Left ventricle myocardium inferior (tissue), 1 donor: ENCODE measurements around the gene TPK1. TPM values are rescaled to one million over a fixed set of nuclear protein-coding genes. Genes with fewer than 3 reads are reported as not detected.

Experiments used
- DNase-seq: peaks from one replicate; pipeline ENCODE4 v3.0.0-alpha.2; 2020
- H3K27ac ChIP-seq: fragments of 200-600 bp; replicated peaks from 2 replicates; pipeline ENCODE4 v1.8.0; 2021
- H3K27me3 ChIP-seq: fragments of 200-600 bp; 2 replicates; pipeline ENCODE4 v1.8.0; 2021; ENCODE audit warnings: low read depth
- H3K36me3 ChIP-seq: fragments of 200-600 bp; 2 replicates; pipeline ENCODE4 v1.8.0; 2021
- H3K4me1 ChIP-seq: fragments of 200-600 bp; 2 replicates; pipeline ENCODE4 v1.8.0; 2021
- H3K4me3 ChIP-seq: fragments of 200-600 bp; 2 replicates; pipeline ENCODE4 v1.8.0; 2021; ENCODE audit warnings: mild to moderate bottlenecking, moderate library complexity
- H3K9me3 ChIP-seq: fragments of 200-600 bp; replicated peaks from 2 replicates; pipeline ENCODE4 v1.8.0; 2021
- CTCF ChIP-seq: fragments of 200-600 bp; IDR thresholded peaks from 2 replicates; pipeline ENCODE4 v1.8.0; 2021; ENCODE audit warnings: antibody characterized with exemption, mild to moderate bottlenecking, borderline replicate concordance
- intact Hi-C: fragments of 100-400 bp; cut with micrococcal nuclease; formaldehyde crosslinking; loops from one replicate; pipeline ENCODE4 v1.11.0; 2022
- total RNA-seq: library from RNA; stranded (reverse); fragmentation: NEBNext Ultra II Directional; extraction: Animal tissue kit (Norgen Biotek cat#: 25700); gene quantifications from one replicate; pipeline ENCODE4 v1.2.1, GENCODE V29; 2021
- donor health status: DM: no; HTN: yes; CAD: no; lungs with severe emphysema.

Gene TPK1
- total RNA-seq, 1 donor from 2014 or later: 3.5 TPM

DNA sequence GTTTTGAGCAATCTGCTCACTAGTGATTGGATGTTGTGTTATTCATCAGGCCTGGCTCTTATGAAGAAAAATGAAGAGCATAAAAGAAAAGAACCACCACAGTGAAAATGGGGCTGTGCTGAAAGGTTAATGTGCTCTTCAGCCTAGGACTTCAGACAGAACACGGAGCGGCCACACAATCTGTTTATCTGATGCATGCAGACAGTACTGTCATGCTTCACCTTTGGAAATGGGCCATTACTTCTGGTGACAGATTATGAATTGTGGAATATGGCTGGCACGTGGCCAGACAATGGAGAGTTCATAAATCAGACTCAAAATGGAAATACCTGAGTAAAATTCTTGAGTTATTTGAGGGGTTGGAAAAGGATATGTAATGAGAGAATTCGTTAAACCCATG lies 346.3 kb downstream of the TPK1 start:
- Histone ChIP-seq H3K4me1 (no peaks in the 10 kb centered on the region), H3K4me3 (no peak overlapping the region), H3K27me3 (no peaks in the 10 kb centered on the region), H3K9me3 (peaks cover 7% of the 10 kb centered on the region), H3K36me3 (no peaks in the 10 kb centered on the region), H3K27ac (no peak overlapping the region)
- DNase-seq: no peak
- intact Hi-C loops: no loop called here
- TF ChIP-seq CTCF: no peak

GRCh38 chr7:144488977-144489376 lies 346.9 kb downstream of the TPK1 start:
- no peak overlapping the region for H3K4me3 ChIP-seq
- no peaks in the 10 kb centered on the region for H3K36me3 ChIP-seq
- no peak overlapping the region for H3K27ac ChIP-seq
- DNase-seq: no peak
- no peaks in the 10 kb centered on the region for H3K27me3 ChIP-seq
- intact Hi-C loops: no loop called here
- H3K4me1 ChIP-seq: no peaks in the 10 kb centered on the region
- peaks cover 1% of the 10 kb centered on the region for H3K9me3 ChIP-seq
- TF ChIP-seq CTCF: no peak

DNA sequence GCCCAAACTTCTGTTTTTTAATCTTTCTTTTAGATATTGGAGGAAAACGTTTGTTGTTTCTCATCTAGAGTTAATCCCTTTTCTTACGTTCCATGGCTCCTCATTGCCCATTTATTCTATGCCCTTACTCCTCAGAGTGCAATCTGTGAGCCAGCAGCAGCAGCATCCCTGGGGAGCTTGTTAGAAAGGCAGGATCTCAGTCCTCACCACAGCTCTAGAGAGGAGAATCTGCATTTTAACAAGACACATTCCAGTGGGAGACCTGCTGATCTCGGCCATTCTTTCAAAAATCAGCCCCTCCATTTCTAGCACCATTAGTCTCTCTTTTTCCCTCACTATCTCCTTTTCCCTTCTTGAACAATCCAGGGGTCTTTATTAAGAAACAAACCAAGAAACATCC lies 348.0 kb downstream of the TPK1 start:
- no peak for DNase-seq
- Histone ChIP-seq H3K9me3 (no peaks in the 10 kb centered on the region), H3K36me3 (no peaks in the 10 kb centered on the region), H3K4me1 (no peaks in the 10 kb centered on the region), H3K4me3 (no peak overlapping the region), H3K27ac (no peak overlapping the region), H3K27me3 (no peaks in the 10 kb centered on the region)
- TF ChIP-seq CTCF: no peak
- intact Hi-C loops: no loop called here

DNA sequence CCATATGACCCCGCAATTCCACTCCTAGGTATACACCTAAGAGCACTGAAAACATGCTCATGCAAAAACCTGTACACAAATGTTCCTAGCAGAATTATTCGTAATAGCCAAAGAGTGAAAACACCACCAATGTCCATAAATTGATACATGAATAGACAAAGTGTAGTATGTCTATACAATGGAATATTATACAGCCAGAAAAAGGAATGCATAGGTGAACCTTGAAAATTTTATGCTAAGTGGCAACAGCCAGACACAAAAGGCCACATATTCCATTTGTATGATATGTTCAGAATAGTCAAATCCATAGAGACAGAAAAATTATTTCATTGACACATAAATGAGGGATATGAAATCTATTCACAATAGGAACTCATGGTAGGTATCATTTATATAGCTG lies 351.4 kb downstream of the TPK1 start:
- TF ChIP-seq CTCF: no peak
- Histone ChIP-seq H3K9me3 (no peaks in the 10 kb centered on the region), H3K27me3 (no peaks in the 10 kb centered on the region), H3K4me1 (no peaks in the 10 kb centered on the region), H3K36me3 (no peaks in the 10 kb centered on the region), H3K4me3 (no peak overlapping the region), H3K27ac (no peak overlapping the region)
- DNase-seq: no peak
- intact Hi-C loops: no loop called here

DNA sequence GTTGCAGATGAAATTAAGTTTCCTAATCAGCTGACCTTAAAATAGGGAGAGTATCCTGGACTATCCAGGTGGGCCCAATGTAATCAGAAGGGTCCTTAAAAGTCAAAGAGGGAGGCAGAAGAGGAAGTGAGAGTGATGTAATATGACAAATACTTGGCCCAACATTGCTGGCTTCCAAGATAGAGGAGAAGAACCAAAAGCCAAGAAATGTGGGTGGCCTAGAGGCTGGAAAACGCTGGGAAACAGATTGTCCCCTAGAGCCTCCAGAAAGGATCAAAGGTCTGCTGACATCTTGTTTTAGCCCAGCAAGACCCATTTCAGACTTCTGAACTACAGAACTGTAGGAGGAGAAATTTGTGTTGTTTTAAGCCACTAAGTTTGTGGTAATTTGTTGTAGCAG lies 352.7 kb downstream of the TPK1 start:
- DNase-seq: no peak
- Histone ChIP-seq H3K9me3 (no peaks in the 10 kb centered on the region), H3K27me3 (no peaks in the 10 kb centered on the region), H3K27ac (no peak overlapping the region), H3K4me1 (no peaks in the 10 kb centered on the region), H3K4me3 (no peak overlapping the region), H3K36me3 (no peaks in the 10 kb centered on the region)
- TF ChIP-seq CTCF: no peak
- intact Hi-C loops: no loop called here

DNA sequence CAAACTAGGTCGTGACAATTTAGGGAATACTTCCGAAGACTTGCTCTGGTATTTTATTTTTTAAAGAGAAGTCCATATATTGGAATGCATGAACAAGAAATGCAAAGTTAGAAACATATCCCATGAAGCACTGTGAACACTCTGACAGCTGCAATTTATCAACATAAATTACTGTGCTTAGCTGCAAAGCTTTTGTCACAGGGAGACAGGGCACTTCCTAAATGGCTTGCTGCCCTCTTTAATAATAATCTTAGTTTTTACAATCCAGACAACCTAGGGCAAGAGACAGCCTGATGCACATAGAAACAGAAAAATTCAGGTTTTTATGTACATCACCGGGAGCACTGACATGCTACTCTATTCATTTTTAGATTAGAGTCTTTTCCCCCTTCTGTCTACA lies 354.0 kb downstream of the TPK1 start:
- Histone ChIP-seq H3K4me1 (no peaks in the 10 kb centered on the region), H3K4me3 (no peak overlapping the region), H3K27ac (no peak overlapping the region), H3K36me3 (no peaks in the 10 kb centered on the region), H3K9me3 (no peaks in the 10 kb centered on the region), H3K27me3 (no peaks in the 10 kb centered on the region)
- DNase-seq: no peak
- intact Hi-C loops: no loop called here
- no peak for TF ChIP-seq CTCF
